GM21515 (cell line): ENCODE results near the gene MFN2.
A peak's percentile ranks its signal among the peaks of the same experiment; 100 is the strongest.
"Not testable (repeated sequence)": the region's sequence is repeated elsewhere in the genome, so short reads cannot be mapped to it uniquely, and the experiment has no call there.

ENCODE experiments used
- ATAC-seq: cut with Tn5 transposase; IDR thresholded peaks from one replicate; pipeline ENCODE4 v1.9.1; 2021; ENCODE audit not compliant: unreplicated experiment

The MFN2 gene

DNA sequence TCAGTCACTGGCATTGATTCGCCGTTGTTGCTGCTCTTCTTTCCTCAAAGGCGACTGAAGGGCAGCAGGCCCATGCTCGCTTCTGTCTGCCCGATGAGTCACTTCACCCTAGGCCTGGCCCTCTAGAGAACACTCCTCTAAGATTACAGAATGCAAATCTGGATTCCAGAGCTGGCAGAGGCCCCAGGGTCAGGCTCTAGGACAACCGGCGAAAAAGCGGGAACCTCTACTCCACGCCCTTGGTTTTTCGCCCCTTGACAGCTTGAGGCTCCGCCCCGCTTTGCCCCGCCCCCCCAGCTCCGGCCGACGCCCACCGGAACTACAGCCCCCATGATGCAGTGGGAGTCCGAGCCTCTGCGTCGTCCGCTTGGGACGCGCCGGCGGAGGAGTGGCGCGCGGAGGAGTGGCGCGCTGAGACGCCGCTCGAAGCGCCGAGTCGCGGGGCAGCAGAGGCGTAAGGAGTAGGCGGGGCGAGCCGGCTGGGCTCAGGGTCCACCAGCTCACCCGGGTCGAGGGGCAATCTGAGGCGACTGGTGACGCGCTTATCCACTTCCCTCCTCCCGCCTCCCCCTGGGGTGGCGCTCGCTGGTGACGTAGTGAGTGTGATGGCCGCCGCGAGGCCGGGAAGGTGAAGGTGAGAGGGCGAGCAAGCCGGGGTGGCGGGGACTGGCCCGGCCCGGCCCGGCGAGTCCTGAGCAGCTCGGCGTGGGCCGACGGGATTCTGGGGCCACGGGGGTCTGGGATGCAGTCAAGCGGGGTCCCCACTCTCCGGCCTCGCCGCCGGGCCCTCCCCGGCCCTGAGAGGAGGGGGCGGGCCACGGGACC, at the start of gene MFN2:
Gene MFN2 (plus strand): TSS at position 594 of the 825 bp plus-strand sequence. CDS start 8,725 bp downstream, outside the sequence.
- peak; percentile 87 for ATAC-seq

GRCh38 chr1:11930571-11931445, 49.4 kb upstream of the MFN2 start:
- ATAC-seq, result no peak

- no peak for ATAC-seq
Measured at GRCh38 chr1:11931845-11932244, 48.4 kb upstream of the MFN2 start.

GRCh38 chr1:11934302-11935056, 45.8 kb upstream of the MFN2 start, which contains the start of gene PLOD1:
TSS of gene PLOD1 (plus strand) at chr1:11934717. CDS start at chr1:11934780, 63 bp downstream.
- peak; percentile 82 for ATAC-seq

DNA sequence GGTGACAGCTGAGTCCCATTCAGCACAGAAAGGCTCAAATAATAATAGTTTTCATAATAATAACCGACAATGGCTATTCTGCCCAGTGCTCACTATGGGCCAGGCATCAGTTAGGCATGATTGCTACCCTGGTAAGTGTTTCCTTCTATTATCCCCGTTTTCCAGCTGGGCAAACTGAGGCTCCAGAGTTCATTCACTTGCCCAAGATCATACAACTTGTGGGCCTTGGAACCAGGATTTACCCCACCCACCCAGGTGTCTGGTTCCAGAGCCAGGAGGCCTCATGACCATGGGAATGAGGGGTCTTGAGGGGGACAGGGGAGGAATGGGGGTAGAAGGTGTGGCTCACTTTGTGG, 45.2 kb upstream of the MFN2 start:
- ATAC-seq, result no peak

GRCh38 chr1:11935733-11936132, 44.5 kb upstream of the MFN2 start:
- ATAC-seq, result not testable (repeated sequence)

DNA sequence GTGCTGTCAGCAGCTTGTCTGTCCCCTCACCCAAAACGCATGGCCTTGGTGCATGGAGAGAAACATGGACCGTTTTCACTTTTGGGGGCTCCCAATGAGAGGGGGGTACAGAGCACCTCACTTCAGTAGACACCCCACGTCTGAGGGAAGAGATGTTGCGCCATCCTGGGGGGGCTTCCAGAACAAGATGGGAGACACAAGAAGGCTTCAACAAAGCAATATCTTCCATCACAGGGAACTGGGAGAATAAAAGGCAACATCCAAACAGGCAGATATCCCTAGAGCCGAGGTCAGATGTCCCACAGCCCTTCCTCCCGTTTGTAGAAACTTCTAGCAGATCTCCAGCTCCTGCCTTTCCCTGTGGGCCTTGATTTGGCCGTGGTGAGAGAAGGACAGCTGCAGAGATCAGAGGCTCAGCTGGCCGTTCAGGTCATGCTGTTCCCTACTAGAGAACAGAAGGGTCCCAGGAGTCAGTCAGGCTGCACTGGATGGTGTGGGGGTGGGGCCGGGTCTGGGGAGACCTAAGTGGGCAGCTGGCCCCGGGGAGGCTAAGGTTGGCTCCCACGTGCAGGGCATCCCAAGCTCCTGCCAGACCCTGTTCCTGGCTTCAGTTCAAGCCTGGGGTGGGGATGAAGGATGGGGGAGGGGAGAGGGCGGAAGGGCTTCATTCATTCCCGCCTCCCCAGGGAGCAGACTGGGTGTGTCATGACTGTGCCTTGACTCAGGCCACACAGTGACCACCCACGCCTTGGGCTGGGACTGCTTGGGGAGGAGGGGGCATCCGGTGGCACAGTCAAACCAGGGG, 41.3 kb upstream of the MFN2 start:
- ATAC-seq, result no peak

- not testable (repeated sequence) for ATAC-seq
Measured at GRCh38 chr1:11939794-11940193, 40.5 kb upstream of the MFN2 start.

- ATAC-seq, result no peak
Measured at GRCh38 chr1:11940260-11940921, 39.9 kb upstream of the MFN2 start.

- ATAC-seq, result no peak
Measured at GRCh38 chr1:11942280-11942679, 38.0 kb upstream of the MFN2 start.

GRCh38 chr1:11943619-11944018, 36.6 kb upstream of the MFN2 start:
- no peak for ATAC-seq

- no peak for ATAC-seq
Measured at GRCh38 chr1:11944358-11944931, 35.8 kb upstream of the MFN2 start.

- ATAC-seq, result no peak
Measured at GRCh38 chr1:11946647-11947046, 33.6 kb upstream of the MFN2 start.

GRCh38 chr1:11948822-11949458, 31.3 kb upstream of the MFN2 start:
- ATAC-seq, result no peak

DNA sequence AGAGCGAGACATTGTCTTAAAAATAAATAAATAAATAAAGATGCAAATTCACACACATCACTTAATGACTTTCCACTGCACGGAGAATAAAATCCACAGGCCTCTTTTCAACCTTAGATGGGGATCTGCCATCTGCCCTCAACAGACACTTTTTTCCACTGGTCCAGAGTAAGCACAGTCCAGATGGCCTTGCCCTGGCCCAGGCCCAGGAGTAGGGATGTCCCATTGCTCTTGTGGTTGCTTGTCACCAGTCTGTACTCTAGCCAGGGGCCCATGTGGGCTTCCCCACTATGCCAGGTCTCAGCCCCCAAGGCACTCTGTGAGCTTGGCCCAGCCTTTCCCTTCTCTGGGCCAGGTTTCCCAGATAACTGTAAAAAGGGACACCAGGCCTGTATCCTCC, 28.3 kb upstream of the MFN2 start:
- no peak for ATAC-seq

DNA sequence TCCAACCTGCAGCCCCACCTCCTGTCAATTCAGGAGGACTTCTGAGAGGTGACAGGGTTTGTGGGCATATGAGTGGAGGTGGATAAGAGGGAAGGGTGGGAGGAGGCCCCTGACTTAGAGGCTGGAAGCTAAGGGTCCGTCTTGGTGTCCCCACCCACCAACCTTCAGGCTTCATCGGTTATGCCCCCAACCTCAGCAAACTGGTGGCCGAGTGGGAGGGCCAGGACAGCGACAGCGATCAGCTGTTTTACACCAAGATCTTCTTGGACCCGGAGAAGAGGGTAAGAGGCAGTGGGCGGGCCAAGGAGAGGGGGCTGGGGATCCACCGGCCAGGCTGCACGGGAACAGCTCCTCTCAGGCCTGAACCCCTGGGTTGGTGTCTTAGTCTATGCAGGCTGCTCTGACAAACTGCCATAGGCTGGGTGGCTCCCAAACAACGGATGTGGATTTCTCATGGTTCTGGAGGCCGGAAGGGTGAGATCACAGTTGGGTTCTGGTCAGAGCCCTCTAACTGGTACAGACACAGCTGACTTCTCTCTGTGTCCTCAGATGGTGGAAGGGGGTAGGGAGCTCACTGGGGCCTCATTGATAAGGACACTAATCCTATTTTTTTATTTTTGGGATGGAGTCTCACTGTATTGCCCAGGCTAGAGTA, 27.7 kb upstream of the MFN2 start:
- no peak for ATAC-seq

GRCh38 chr1:11955221-11955620, 25.0 kb upstream of the MFN2 start:
- no peak for ATAC-seq

DNA sequence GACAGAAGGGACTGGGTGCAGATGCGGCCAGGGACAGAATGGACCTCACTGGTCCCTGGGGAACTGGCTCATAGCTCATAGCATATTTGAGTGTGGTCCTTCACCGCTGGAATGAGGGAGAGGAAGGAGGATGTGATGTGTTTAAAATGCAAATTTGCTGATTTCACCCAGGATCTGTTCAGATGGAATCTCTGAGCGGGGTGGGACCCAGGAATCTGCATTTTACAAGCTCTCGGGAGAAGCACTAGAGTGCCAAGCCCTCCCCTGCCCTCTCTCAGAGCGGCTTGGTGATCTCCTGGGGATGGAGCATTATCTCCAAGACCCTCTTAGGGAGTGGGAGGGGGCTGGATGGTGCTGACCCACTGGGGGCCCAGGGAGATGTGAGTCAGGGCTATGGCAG, 22.8 kb upstream of the MFN2 start:
- ATAC-seq, result no peak

DNA sequence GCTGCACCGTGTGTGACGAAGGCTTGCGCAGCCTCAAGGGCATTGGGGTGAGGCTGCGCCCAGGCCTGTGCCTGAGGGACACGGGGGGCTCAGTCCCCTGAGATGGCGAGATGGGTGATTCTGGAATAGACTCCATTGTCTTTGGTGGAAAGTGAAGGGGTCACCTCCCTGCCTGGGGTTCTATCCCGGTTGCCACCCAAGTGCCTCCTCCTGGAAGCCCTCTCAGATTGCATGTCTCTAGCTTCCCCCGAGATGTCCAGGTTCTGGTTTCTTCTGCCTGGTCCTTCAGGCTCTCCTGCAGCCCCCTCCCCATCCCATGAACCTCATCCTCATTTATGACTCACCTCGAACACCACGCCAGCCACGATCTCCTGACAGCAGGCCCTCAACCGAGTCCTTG, 22.3 kb upstream of the MFN2 start:
- ATAC-seq, result no peak
